ENCODE measurements around the gene DDX39A. TPM values are rescaled to one million over a fixed set of nuclear protein-coding genes. Genes with fewer than 3 reads are reported as not detected.

Gene DDX39A
- total RNA-seq, 4 donors from 2014 or later = 66.4 to 286 (median 163) TPM

DNA sequence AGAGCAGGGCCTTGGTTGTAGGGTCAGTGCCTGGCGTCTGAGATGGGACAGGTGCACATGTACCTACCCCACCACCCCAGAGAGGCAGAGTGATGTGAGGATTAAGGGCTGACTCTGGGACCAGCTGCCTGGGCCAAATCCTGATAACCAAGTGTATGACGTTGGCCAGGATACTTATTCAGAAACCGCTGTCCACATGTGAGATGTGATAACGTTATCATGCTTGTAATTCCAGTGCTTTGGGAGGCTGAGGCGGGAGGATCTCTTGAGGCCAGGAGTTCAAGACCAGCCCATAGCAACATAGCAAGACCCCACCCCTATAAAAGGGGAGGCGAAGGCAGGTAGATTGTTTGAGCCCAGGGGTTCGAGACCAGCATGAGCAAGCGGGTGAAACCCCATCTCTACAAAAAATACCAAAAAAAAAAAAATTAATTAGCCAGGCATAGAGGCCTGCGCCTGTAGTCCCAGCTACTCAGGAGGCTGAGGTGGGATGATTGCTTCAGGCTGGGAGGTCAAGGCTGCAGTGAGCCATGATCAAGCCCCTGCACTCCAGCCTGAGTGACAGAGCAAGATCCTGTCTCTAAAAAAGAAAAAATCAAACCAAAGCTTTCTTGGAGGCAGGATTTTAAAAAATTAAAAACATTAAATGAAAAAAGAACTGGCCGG is 27.9 kb downstream of the DDX39A start:
- Histone ChIP-seq H3K4me1 (no peaks in the 10 kb centered on the region), H3K27ac (no peak overlapping the region), H3K36me3 (peaks cover 0 to 53% (median 16%) of the 10 kb centered on the region in 4 donors), H3K9me3 (no peaks in the 10 kb centered on the region), H3K27me3 (no peaks in the 10 kb centered on the region), H3K4me3 (no peak overlapping the region)
- DNase-seq = no peak
- in situ Hi-C loops (cut with MboI; ENCODE audit: low pct_ligation_motif_present in 1 of 4, low pct_unique_long_range_greater_than_20kb in 1 of 4, low sequenced_read_pairs in 3 of 4) (loop anchor here in 1 of 4 donors (10.0 kb wide), 1 partner anchor 374 kb away; no protein-coding TSS in a partner anchor), intact Hi-C loops (cut with DNase I; ENCODE audit: low total_unique reads) (no loop called here)
- TF ChIP-seq EP300 (IDR thresholded peaks at IDR 0.05; ENCODE audit: low read depth) (no peak), POLR2AphosphoS5 (IDR thresholded peaks at IDR 0.05) (no peak), POLR2A (IDR thresholded peaks at IDR 0.05) (no peak)
- TF ChIP-seq, protein P1, sequence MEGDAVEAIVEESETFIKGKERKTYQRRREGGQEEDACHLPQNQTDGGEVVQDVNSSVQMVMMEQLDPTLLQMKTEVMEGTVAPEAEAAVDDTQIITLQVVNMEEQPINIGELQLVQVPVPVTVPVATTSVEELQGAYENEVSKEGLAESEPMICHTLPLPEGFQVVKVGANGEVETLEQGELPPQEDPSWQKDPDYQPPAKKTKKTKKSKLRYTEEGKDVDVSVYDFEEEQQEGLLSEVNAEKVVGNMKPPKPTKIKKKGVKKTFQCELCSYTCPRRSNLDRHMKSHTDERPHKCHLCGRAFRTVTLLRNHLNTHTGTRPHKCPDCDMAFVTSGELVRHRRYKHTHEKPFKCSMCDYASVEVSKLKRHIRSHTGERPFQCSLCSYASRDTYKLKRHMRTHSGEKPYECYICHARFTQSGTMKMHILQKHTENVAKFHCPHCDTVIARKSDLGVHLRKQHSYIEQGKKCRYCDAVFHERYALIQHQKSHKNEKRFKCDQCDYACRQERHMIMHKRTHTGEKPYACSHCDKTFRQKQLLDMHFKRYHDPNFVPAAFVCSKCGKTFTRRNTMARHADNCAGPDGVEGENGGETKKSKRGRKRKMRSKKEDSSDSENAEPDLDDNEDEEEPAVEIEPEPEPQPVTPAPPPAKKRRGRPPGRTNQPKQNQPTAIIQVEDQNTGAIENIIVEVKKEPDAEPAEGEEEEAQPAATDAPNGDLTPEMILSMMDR (IDR thresholded peaks at IDR 0.05) = no peak
- WGBS, 2 donors (ENCODE audit: low coverage in 1 of 2) = 94 to 100% methylated on average over 1 to 10 of the region's 10 CpGs

DNA sequence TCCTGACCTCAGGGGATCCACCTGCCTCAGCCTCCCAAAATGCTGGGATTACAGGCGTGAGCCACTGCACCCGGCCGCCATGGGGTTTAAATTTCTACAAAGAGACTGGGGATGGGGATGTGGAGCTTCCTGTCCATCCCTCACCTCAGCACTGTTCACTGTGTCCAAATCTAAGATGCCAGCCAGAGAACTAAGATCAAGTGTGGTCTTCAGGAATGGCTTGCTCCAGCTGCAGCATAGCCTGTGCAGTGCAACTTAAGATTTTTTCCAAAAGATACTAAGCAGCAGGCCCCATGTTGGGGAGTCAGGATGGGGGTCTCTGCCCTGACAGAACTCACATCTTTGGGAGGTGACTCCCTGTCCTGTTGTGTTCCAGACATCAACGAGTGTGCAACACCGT is 28.6 kb downstream of the DDX39A start:
- intact Hi-C loops (cut with DNase I; ENCODE audit: low total_unique reads) = no loop called here
- no peak overlapping the region for H3K27ac ChIP-seq
- H3K27me3 ChIP-seq = no peaks in the 10 kb centered on the region
- no peak overlapping the region for H3K4me3 ChIP-seq
- no peaks in the 10 kb centered on the region for H3K9me3 ChIP-seq
- H3K36me3 ChIP-seq = peaks cover 0 to 53% (median 16%) of the 10 kb centered on the region in 4 donors
- peaks cover 0 to 5% (median 2%) of the 10 kb centered on the region in 4 donors for H3K4me1 ChIP-seq
- WGBS, 2 donors (ENCODE audit: low coverage in 1 of 2) = 93 to 100% methylated on average over 2 to 5 of the region's 5 CpGs
- in situ Hi-C loops (cut with MboI; ENCODE audit: low pct_ligation_motif_present in 1 of 4, low pct_unique_long_range_greater_than_20kb in 1 of 4, low sequenced_read_pairs in 3 of 4) = loop anchor here in 1 of 4 donors (10.0 kb wide), 1 partner anchor 374 kb away; no protein-coding TSS in a partner anchor
- TF ChIP-seq EP300 (IDR thresholded peaks at IDR 0.05; ENCODE audit: low read depth) (no peak), POLR2A (IDR thresholded peaks at IDR 0.05) (no peak), POLR2AphosphoS5 (IDR thresholded peaks at IDR 0.05) (no peak)
- TF ChIP-seq, protein P1 (IDR thresholded peaks at IDR 0.05) = no peak
- DNase-seq = no peak

DNA sequence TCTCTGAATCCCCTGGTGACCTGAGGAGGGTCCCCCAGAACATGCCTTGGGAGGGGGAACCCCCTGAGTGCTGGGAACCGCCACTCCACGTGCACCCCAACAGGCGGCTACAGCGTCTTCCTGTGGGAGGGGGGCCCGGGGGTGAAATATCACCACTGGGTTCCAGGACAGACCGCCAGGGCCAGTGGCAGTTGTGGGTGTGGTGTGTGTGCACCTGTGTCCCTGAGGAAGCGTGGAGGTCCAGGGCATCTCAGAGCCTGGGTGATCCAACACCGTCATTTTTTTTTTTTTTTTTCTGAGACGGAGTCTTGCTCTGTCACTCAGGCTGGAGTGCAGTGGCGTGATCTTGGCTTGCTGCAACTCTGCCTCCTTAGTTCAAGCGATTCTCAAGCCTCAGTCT is 33.6 kb downstream of the DDX39A start:
- Histone ChIP-seq H3K9me3 (no peaks in the 10 kb centered on the region), H3K27me3 (no peaks in the 10 kb centered on the region), H3K4me3 (peak overlapping the region in 1 of 4 donors; percentile 16), H3K4me1 (peaks cover 10 to 49% (median 38%) of the 10 kb centered on the region in 4 donors), H3K36me3 (peaks cover 0 to 14% (median 1%) of the 10 kb centered on the region in 4 donors), H3K27ac (peak overlapping the region; percentile 39 to 99 (median 98))
- TF ChIP-seq POLR2A (IDR thresholded peaks at IDR 0.05) (no peak), EP300 (IDR thresholded peaks at IDR 0.05; ENCODE audit: low read depth) (no peak), POLR2AphosphoS5 (IDR thresholded peaks at IDR 0.05) (no peak)
- TF ChIP-seq, protein P1 (IDR thresholded peaks at IDR 0.05) = no peak
- DNase-seq = no peak
- 57 to 60% methylated on average over 1 to 11 of the region's 11 CpGs for WGBS, 2 donors (ENCODE audit: low coverage in 1 of 2)
- in situ Hi-C loops (cut with MboI; ENCODE audit: low pct_ligation_motif_present in 1 of 4, low pct_unique_long_range_greater_than_20kb in 1 of 4, low sequenced_read_pairs in 3 of 4) (no loop called here), intact Hi-C loops (cut with DNase I; ENCODE audit: low total_unique reads) (no loop called here)

DNA sequence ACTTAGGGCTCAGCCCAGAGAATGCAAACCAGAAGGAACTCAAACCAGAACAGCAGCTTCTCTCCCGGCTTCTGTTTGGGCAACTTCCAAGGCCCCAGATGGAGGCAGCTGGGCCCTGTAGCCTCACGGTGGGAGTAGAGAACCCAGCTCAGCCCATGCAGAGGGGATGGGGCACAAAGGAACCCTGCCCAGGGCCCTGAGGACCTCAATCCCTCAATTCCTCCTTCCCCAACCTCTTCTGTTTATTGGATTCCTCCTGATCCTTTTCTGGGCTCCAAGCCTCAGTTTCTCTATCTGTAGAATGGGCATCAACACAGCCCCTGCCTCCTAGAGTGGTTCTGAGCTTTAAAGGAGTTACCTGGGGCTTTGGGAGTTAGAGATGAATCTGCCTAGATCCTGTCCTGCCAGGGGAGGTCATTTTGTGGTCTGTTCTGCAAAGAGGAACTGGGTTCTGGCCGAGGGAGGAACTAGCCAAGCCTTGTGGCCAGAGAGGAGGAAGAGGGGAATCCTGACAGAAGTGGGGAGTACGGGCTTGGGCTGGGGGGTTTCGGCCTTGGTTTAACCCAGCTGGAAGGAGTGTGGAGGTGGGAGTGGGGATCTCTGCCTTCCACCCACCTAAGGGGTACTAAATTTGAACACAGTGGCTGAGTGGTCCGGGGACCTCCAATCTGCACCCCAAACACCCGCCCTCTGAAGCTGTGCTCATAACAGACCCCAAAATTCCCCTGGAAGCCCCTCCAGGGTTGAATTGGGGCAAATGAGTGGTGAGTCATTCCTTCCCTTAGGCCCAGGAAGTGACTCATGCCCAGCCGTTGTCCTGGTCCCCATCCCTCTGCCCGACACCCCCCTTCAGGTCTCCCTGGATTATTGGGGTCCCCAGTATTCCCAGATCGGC is 35.2 kb downstream of the DDX39A start:
- TF ChIP-seq POLR2A (IDR thresholded peaks at IDR 0.05) (no peak), EP300 (IDR thresholded peaks at IDR 0.05; ENCODE audit: low read depth) (no peak), POLR2AphosphoS5 (IDR thresholded peaks at IDR 0.05) (peak; percentile 16 to 66 (median 57))
- TF ChIP-seq, protein P1 (IDR thresholded peaks at IDR 0.05) = no peak
- intact Hi-C loops (cut with DNase I; ENCODE audit: low total_unique reads) (no loop called here), in situ Hi-C loops (cut with MboI; ENCODE audit: low pct_ligation_motif_present in 1 of 4, low pct_unique_long_range_greater_than_20kb in 1 of 4, low sequenced_read_pairs in 3 of 4) (no loop called here)
- Histone ChIP-seq H3K4me1 (peaks cover 15 to 64% (median 50%) of the 10 kb centered on the region in 4 donors), H3K27me3 (no peaks in the 10 kb centered on the region), H3K36me3 (peaks cover 0 to 4% (median 0%) of the 10 kb centered on the region in 4 donors), H3K9me3 (no peaks in the 10 kb centered on the region), H3K4me3 (peak overlapping the region in 3 of 4 donors; percentile 74 to 77 (median 77)), H3K27ac (peak overlapping the region; percentile 97 to 99 (median 98))
- DNase-seq = peak; percentile 60
- WGBS, 2 donors (ENCODE audit: low coverage in 1 of 2) = 0 to 23% methylated on average over 1 to 10 of the region's 10 CpGs
